Germinal center (tissue), 1 donor: ENCODE results near the gene IFNA6.

ENCODE experiments used
- DNase-seq: peaks from one replicate; pipeline ENCODE4 v3.0.0; 2012; ENCODE audit warnings: mixed read lengths, low spot score

IFNA6 gene

DNA sequence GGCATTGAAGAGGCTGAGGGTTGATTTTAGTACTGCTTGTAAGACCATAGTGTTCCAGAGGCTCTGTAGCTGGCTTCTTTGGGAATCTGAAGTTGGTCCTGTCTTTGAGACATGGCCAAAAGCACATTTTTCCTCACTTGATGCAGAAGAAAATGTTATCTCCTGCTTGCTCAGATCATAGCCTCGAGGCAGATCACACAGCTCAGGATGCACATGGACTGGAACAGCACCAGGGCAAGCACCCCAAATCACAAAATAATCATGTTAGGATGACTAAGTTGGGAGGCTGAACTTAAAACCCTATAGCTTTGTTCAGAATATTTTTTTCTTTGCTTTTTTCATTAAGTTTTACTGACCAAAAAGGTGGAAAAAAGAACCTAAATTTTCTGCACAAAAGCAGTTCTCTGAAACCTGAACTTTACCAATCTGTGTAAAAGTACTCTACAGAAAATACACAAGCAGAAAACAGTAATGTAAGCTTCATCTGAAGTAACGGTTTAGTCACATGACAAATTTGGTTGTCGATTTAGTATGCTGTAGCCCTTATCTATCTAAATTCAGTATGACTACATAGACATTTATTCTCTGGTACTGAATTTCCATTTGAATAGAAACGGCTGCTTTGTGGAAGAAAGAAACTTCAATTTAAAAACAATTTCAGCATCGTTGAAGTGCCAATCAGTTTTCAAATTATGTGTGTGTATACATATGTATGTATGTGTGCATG lies 18.8 kb downstream of the IFNA6 start:
- DNase-seq, result no peak

DNA sequence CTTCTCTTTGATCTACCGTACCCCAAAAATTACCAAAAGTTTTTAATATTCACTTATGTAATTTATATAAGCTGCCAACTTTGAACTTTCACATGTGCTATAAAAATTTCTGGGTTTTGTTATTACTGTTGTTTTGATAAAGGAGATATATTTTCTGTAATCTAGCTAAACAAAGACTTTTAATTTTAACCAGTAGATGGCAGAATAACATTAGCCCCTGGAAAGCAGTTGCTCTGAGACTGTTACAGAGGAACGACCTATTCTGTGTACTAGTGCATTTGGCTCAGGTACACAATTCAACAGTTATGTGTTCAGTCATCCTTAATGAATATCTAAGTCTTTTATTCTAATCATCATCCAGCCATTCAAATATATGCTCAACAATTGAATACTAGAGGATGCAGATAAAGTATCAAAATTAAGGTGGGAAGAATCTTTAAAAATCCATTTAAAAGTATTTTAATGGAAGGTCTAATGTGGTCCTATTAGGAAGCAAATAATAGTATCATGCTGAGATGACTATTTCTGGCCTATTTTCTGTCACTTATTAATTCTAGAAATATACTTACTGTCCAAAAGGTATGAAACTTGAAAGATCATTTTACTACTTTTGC lies 24.1 kb downstream of the IFNA6 start:
- DNase-seq, result peak; percentile 33

DNA sequence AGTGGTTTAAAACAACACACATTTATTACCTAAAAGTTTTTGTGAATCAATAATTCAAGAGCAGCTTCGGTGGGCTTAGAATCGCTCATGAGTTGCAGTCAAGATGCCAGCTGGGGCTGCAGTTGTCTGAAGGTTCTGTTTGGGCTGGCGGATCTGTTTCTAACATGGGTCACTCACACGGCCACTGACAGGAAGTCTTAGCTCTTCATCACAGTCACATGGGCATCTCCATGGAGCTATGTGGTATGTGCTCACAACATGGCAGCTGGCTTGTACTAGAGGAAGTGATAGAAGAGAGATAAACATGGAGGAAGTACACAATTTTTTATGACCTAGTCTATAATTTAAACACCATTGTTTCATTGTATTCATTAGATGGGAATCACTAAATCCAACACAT lies 26.6 kb downstream of the IFNA6 start:
- no peak for DNase-seq

DNA sequence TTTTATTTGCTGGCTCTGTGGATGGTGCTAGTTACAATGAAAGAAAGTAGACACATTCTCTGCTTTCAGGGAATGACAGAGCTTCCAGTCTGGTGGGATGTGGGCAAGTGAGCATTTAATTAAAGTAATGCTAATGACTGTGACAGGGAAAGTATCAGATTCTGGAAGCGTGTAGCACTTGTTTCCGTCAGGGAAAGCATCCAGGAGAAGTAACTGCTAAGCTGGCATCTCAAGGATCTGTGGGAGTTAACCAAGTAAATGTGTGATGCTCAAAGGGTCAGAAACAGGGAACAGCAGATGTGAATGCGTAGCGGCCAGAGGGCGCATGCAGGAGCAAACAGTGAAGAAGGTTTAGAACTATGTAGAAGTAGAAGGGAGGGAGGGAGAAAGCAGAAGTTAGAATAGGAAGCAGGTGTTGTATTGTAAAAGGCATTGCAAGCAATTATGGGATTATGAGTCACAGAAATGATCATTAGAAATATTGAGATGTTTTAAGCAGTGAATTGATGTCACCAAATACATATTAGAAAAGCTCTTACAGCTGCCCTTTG lies 27.7 kb downstream of the IFNA6 start:
- no peak for DNase-seq

DNA sequence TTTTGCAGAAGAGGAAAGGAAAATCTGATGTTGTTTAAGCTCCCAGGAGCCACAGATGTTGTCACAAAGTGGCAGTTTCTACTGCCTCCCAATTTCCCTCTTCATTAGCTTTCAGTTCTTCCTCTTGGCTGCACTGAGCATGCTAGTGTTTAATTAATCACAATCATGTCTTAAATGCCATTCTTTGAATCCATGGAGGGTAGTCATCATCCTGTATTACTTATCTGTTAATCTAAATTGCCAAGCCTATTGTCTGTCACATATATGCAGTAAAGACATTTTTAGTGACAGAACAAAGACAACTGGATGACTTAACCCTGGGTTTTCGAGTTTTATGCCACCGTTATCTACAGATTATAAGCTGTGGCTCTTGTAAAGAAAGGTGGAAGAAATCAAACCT lies 30.2 kb downstream of the IFNA6 start:
- DNase-seq, result no peak

DNA sequence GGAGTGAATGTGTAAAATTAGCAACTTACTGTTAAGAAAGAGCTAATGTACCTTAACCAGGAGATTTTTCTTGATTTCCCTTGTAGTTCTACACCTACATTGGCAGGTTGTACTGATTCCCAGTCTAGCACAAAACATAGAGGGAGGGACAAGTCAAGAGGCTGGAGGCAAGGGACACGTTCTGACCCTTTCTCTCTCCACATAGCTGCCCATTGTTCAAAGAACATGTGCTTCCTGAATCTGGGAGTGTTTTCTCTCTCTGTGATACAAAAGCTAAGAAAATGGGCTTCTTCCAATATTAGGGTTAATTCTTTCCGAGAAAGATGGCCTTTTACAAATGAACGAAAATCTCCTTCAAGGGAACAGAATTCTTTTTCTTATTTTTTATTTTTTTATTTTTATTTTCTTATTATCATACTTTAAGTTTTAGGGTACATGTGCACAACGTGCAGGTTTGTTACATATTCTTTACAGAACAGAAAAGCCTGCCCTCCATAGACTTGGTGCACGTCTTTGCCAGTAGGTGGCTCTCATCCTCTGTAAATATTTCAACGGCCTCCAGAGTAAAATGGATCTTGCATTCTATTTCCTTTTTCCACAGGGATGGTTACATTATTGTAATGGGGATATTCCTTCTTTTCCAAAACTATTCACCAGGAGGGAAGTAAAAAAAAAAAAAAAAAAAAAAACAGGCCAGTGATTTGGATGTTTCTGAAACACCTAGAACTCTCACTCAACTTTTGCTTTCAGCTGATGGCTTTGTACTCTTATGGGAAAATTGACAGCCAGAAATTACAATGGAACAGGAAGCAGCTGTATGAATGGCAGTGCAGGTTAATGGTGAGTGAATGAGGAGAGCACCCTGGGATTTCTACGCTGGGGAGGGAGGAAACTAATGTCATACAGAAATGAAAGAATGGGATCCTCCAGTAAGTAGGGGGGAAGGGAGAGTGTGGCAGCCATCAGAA lies 32.4 kb downstream of the IFNA6 start:
- no peak for DNase-seq

DNA sequence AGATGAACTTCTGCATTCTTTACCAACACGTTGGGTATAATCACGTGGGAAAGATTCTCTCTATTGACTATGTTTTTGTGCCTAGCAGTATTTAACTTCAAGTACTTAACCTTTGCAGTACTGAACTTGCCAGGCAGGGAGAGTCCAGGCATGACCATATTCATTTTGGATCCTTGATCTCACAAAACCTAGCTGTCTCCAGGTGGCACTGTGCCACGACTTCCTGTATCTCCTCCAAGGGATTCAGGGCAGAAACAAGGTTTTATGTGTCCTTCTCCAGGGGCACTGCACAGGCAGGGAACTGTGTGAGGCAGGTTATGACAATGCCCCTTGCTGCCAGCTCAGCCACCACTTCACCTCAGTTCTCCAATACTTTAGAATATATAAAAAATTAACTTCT lies 33.8 kb downstream of the IFNA6 start:
- no peak for DNase-seq

DNA sequence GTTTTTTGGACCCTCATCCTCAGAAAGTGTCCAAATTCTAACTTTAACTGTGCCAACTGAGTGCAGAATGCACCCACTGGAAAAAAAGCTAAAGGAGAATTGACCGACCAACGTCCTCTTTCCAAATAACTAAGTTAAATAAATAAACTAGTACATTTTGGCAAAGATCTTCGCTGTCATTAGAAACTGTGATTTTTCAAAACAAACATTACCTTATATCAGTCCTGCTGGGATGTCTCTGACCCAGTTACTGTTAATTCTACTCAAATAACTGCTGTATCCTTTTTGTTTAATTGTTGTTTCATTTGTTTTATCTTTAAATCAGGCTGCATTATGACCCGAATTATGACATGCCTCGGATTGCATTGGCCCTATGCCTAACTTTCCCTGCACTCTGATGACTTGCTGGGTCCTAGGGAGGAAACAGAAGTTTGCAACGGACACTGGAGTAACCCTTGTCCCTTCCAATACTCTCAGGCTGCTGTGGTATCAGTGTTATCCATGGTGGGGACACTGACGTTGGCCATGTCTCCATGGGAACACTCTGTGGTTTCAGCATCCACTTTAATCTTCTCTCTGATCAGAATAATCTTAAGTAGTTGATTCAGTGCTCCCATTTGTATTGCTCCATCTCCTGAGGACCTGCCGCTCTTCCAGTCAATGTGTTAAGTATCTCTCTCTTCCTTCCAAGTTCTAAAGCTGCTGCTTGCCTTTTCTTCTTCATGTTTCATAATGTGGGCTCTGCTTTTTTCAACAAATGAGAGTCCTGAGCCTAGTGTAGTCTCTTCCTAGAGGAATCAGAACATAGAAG lies 34.5 kb downstream of the IFNA6 start:
- DNase-seq, result no peak

DNA sequence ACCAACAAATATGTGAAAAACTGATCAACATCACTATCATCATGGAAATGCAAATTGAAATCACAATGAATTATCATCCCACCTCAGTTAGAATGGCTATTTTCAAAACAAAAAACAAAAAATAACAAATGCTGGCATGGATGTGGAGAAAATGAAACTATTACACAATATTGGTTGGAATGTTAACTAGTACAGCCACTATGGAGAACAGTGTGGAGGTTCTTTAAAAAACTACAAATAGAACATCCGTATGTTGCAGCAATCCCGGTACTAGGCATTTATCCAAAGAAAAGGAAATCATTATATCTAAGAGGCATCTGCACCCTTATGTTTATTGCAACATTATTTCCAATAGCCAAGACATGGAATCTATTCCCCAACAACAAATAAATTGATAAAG lies 36.5 kb downstream of the IFNA6 start:
- DNase-seq, result no peak

DNA sequence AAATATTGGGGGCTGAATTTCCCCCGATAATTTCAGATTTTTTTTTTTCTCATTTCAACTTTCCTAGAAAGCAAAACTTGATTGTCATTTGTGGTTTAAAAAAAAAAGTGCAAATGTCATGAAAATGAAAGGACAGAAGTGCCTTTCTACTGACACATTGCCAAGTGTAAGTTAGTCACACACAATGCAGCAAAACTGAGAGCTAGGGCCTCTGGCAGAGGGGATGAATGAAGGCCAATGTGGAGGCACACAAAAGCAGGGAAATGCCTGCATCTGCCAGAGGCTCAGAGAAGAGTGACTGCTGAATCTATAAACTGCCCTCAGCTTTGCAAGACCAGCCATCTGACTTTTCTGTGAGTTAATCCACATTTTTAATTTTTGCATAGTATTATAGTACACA lies 38.8 kb downstream of the IFNA6 start:
- no peak for DNase-seq

DNA sequence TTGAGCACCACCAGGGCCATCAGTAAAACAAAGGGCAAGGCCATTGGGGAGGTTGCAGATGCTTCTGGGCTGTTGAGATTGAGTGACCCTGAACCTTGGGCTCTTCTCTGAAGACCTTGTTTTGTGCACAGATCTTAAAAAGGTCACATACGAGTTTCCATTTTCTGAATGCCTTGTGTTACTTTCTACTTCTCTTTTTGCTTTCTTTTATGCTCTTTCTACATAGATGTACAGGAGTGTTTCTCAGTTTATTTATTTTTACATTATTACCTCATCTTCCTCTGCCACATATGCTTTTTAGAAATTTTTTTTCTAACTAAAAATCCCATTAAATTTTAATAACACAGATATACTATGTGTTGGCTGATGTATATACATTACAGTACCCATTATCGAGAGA lies 45.5 kb downstream of the IFNA6 start, which contains the start of gene IFNA5:
Gene IFNA5 (minus strand): TSS at position 101 of the 400 bp plus-strand sequence. CDS start 57 bp downstream, at position 44.
- no peak for DNase-seq
